K562 (cell line): ENCODE data around the gene ZNF787. TPM values are rescaled to one million over a fixed set of nuclear protein-coding genes. Genes with fewer than 3 reads are reported as not detected.

Experiments used
- ATAC-seq: fragments of 200-7000 bp; cut with Tn5 transposase; 3 replicates; pipeline ENCODE4 v1.9.1; 2020; ENCODE audit warnings: moderate library complexity
- BruUV-seq: library from RNA; stranded (reverse); fragments of 400-500 nt; replicated peaks from 2 replicates; lab custom pipeline; 2021; lab: Mats Ljungman, UMichigan
- CTCF ChIA-PET: fragments of 300-600 bp; formaldehyde crosslinking; extraction: SDS; loops from one replicate; lab custom pipeline; 2021; ENCODE audit warnings: low intra/inter-chr PET ratio; lab: Yijun Ruan, JAX
- POLR2A ChIA-PET: fragments of 300-600, 350-650 bp; sonication (Branson Sonifier 250); formaldehyde crosslinking; extraction: SDS; loops from one replicate; lab custom pipeline; 2021; ENCODE audit warnings: antibody characterized with exemption, inconsistent platforms; lab: Yijun Ruan, JAX
- DNase-seq, 4 experiments: peaks; one replicate each; pipeline versions ENCODE4 v3.0.0 to v3.0.0-alpha.2; 2011 to 2018; ENCODE audit warnings: low spot score in 3 of 4, mixed read lengths in 3 of 4; ENCODE audit errors: extremely low read depth in 1 of 4
- FAIRE-seq: peaks from 2 replicates; lab custom pipeline; 2011; peaks lifted over from hg19 to GRCh38; lab: Jason Lieb, UNC
- H2AFZ ChIP-seq: 2 replicates; pipeline ENCODE4 v1.6.0; 2011; ENCODE audit warnings: low read depth, low read length, control low read depth, inconsistent platforms
- H3K27ac ChIP-seq: fragments of 200-600 bp; 3 replicates; pipeline ENCODE4 v1.8.0; 2011; ENCODE audit warnings: low read depth, mild to moderate bottlenecking, control low read depth, inconsistent platforms, low read length, moderate library complexity, mixed read lengths; ENCODE audit errors: extremely low read depth
- H3K27me3 ChIP-seq, 2 experiments: fragments of 300-600 bp in 1 of 2; 2 replicates in 1 of 2; 3 replicates in 1 of 2; pipeline versions ENCODE4 v1.6.0 to v1.8.0; 2011; ENCODE audit warnings: inconsistent platforms in 2 of 2, low read length in 2 of 2, mild to moderate bottlenecking in 1 of 2, mixed read lengths in 1 of 2, moderate library complexity in 1 of 2; ENCODE audit not compliant: control insufficient read depth in 2 of 2, insufficient read depth in 2 of 2
- H3K36me3 ChIP-seq: fragments of 300-600 bp; 3 replicates; pipeline ENCODE4 v1.8.0; 2011; ENCODE audit warnings: mild to moderate bottlenecking, low read length, inconsistent platforms; ENCODE audit not compliant: control insufficient read depth, insufficient read depth
- H3K4me1 ChIP-seq, 2 experiments: fragments of 200-600 bp in 1 of 2; replicated peaks in 1 of 2; 2 replicates in 1 of 2; 3 replicates in 1 of 2; pipeline versions ENCODE4 v1.5.1 to v1.8.0; 2011; ENCODE audit warnings: inconsistent platforms in 2 of 2, low read length in 2 of 2, mild to moderate bottlenecking in 1 of 2, mixed read lengths in 1 of 2, moderate library complexity in 1 of 2; ENCODE audit not compliant: control insufficient read depth in 2 of 2, insufficient read depth in 2 of 2
- H3K4me2 ChIP-seq: 2 replicates; pipeline ENCODE4 v1.6.1; 2011; ENCODE audit warnings: low read length, control low read depth, inconsistent platforms, mixed read lengths; ENCODE audit not compliant: insufficient read depth
- H3K4me3 ChIP-seq: fragments of 200-600 bp; sonication (generic), shearing (Covaris generic); 2 replicates; pipeline ENCODE4 v1.5.1; 2016; ENCODE audit warnings: control low read depth, inconsistent platforms
- H3K79me2 ChIP-seq: fragments of 200-600 bp; 3 replicates; pipeline ENCODE4 v1.8.0; 2011; ENCODE audit warnings: low read length, inconsistent platforms; ENCODE audit not compliant: control insufficient read depth, insufficient read depth
- H3K9ac ChIP-seq, 2 experiments: 2 replicates each; pipeline versions ENCODE4 v1.6.0 to v1.6.1; 2011; ENCODE audit warnings: low read depth in 2 of 2, low read length in 2 of 2, control low read depth in 1 of 2, inconsistent platforms in 1 of 2, mild to moderate bottlenecking in 1 of 2, mixed read lengths in 1 of 2; ENCODE audit not compliant: insufficient read depth in 1 of 2
- H3K9me1 ChIP-seq: one replicate; pipeline ENCODE4 v1.6.0; 2011; ENCODE audit warnings: inconsistent platforms, mild to moderate bottlenecking, low read length, moderate library complexity; ENCODE audit not compliant: control insufficient read depth, insufficient read depth
- H3K9me3 ChIP-seq: replicated peaks from 2 replicates; pipeline ENCODE4 v1.5.1; 2011; ENCODE audit warnings: low read depth, low read length, inconsistent platforms; ENCODE audit not compliant: control insufficient read depth, insufficient read depth
- H4K20me1 ChIP-seq: replicated peaks from 2 replicates; pipeline ENCODE4 v1.6.1; 2011; ENCODE audit warnings: low read length, inconsistent platforms, mixed read lengths; ENCODE audit not compliant: control insufficient read depth, insufficient read depth
- BRD9 ChIP-seq: fragments of 450-650 bp; IDR thresholded peaks from 2 replicates; pipeline ENCODE4 v1.6.1; 2018; ENCODE audit warnings: low read depth; ENCODE audit not compliant: partially characterized antibody
- CBX5 ChIP-seq: IDR thresholded peaks from 2 replicates; pipeline ENCODE4 v1.6.1; 2014; ENCODE audit warnings: low read depth, borderline replicate concordance
- CREBBP ChIP-seq: IDR thresholded peaks from one replicate; pipeline ENCODE4 v1.6.1; 2012; ENCODE audit warnings: low read depth, mild to moderate bottlenecking, control low read depth, inconsistent platforms, low read length
- SMARCE1 ChIP-seq: fragments of 450-650 bp; IDR thresholded peaks from 2 replicates; pipeline ENCODE4 v1.7.1; 2016; ENCODE audit warnings: mild to moderate bottlenecking
- THRAP3 ChIP-seq: fragments of 450-650 bp; IDR thresholded peaks from 2 replicates; pipeline ENCODE4 v1.6.1; 2016; ENCODE audit warnings: mild to moderate bottlenecking, inconsistent platforms, borderline replicate concordance
- ZBTB17 ChIP-seq: fragments of 450-650 bp; formaldehyde crosslinking; IDR thresholded peaks from 2 replicates; pipeline ENCODE4 v1.4.0; 2020; ENCODE audit warnings: mild to moderate bottlenecking
- ZBTB8A ChIP-seq: fragments of 450-650 bp; IDR thresholded peaks from 2 replicates; pipeline ENCODE4 v1.6.1; 2018; ENCODE audit warnings: mild to moderate bottlenecking, moderate library complexity; ENCODE audit not compliant: partially characterized antibody
- ZFX ChIP-seq: sonication (generic); formaldehyde crosslinking; IDR thresholded peaks from 2 replicates; pipeline ENCODE4 v1.8.0; 2022; ENCODE audit warnings: mild to moderate bottlenecking, missing genetic modification reagents, moderate library complexity
- ZNF124 ChIP-seq: sonication (generic); formaldehyde crosslinking; IDR thresholded peaks from 2 replicates; pipeline ENCODE4 v1.8.1; 2022; ENCODE audit warnings: missing genetic modification reagents
- WGBS: fragments of 100-300 bp; shearing (Covaris generic); methylation state at CpG from one replicate; pipeline ENCODE4 v1.1.6; 2016; ENCODE audit warnings: low coverage, mixed read lengths; ENCODE audit not compliant: insufficient coverage; ENCODE audit errors: missing lambda C conversion rate; 5-methylcytosine and 5-hydroxymethylcytosine counted together
- in situ Hi-C: fragments of 300-500 bp; cut with MboI; formaldehyde crosslinking; loops from 4 replicates; pipeline ENCODE4 v1.15.0; 2018; ENCODE audit warnings: inconsistent platforms, mixed read lengths
- intact Hi-C: fragments of 100-400 bp; cut with micrococcal nuclease; formaldehyde crosslinking; loops from 2 replicates; pipeline ENCODE4 v1.14.2; 2022
- polyA plus RNA-seq, 8 experiments: library from polyadenylated mRNA; depleted of rRNA in 4 of 8; stranded (reverse) in 5 of 8; unstranded in 3 of 8; fragments of >200 nt; fragmentation: Nextera tagmentation in 2 of 8; fragmentation: Illumina TruSeq in 1 of 8; extraction: Ambion mirVana in 2 of 8; extraction: Trizol in 1 of 8; gene quantifications; 2 replicates each; pipeline versions ENCODE4 v1.2.1 to v1.2.3, GENCODE V29; 2011 to 2014; ENCODE audit warnings: inconsistent platforms in 1 of 8, missing spikeins in 1 of 8
- total RNA-seq, 7 experiments: library from RNA; depleted of rRNA in 6 of 7; stranded (reverse); fragments of >200 nt in 6 of 7; fragmentation: Illumina TruSeq in 2 of 7; extraction: Trizol in 2 of 7; gene quantifications; 2 replicates each; pipeline versions ENCODE4 v1.2.1 to v1.2.3, GENCODE V29; 2011 to 2021; ENCODE audit warnings: low replicate concordance in 1 of 7
- TF ChIP-seq, protein P1 (sequence below): fragments of 450-650 bp; IDR thresholded peaks from 2 replicates; pipeline ENCODE4 v1.6.1; 2017; ENCODE audit warnings: antibody characterized with exemption
- TF ChIP-seq, protein P2 (sequence below): fragments of 450-650 bp; formaldehyde crosslinking; conservative IDR thresholded peaks from 2 replicates; pipeline ENCODE4 v1.4.0; 2022; ENCODE audit warnings: mild to moderate bottlenecking, missing genetic modification characterization
- TF ChIP-seq, protein P3 (sequence below): fragments of 450-650 bp; conservative IDR thresholded peaks from 2 replicates; pipeline ENCODE4 v1.6.1; 2016; ENCODE audit warnings: missing genetic modification characterization, low read depth, mild to moderate bottlenecking, missing compliant biosample characterization, moderate library complexity

Gene ZNF787
- total and polyA plus RNA-seq, 9 of the 15 experiments (the other 6 are each of a cell fraction or from before 2014, with no cell fraction given), result 0.45 to 77.6 (median 7.3) TPM

DNA sequence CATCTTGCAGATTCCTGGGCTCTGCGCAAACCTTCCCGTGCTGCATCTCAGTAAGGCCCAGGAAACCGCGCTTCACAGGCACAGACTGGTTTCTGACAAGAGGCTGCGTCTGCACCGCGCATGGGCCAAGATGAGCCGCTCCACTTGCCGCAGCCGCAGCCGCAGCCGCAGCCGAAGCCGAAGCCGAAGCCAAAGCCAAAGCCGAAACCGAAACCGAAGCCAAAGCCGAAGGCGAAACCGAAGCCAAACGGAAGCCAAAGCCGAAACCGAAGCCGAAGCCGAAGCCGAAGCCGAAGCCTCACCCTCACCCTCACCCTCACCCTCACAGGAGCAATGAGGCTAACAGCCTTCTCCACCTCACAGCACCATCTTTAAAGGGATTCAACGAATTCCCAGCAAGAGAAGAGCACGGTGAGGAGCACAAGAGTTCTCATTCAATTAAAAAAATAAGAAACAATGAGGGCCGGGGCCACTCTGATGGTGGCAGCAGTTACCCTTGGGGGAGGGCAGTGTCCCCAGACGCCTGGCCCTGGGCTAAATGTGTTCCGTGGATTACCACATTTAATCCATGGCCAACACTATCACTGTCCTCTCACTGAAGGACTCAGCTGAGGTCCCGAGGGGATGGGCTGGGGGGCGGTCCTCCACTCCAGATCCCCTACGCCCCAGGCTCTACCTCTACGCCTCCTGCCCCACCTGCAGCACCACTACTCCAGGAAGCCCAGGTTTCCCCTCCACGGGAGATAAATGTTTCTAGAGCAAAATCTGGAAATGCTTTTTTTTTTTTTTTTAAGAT lies 29.1 kb downstream of the ZNF787 start:
- no peak overlapping the region for H3K4me2 ChIP-seq
- no peak for TF ChIP-seq THRAP3
- no peak for TF ChIP-seq ZBTB17 (CRISPR knock-in tag)
- no peak for TF ChIP-seq CBX5
- no peak for TF ChIP-seq CREBBP
- TF ChIP-seq ZFX (CRISPR knock-in tag), result no peak
- TF ChIP-seq ZNF124 (CRISPR knock-in tag), result no peak
- TF ChIP-seq, protein P1, sequence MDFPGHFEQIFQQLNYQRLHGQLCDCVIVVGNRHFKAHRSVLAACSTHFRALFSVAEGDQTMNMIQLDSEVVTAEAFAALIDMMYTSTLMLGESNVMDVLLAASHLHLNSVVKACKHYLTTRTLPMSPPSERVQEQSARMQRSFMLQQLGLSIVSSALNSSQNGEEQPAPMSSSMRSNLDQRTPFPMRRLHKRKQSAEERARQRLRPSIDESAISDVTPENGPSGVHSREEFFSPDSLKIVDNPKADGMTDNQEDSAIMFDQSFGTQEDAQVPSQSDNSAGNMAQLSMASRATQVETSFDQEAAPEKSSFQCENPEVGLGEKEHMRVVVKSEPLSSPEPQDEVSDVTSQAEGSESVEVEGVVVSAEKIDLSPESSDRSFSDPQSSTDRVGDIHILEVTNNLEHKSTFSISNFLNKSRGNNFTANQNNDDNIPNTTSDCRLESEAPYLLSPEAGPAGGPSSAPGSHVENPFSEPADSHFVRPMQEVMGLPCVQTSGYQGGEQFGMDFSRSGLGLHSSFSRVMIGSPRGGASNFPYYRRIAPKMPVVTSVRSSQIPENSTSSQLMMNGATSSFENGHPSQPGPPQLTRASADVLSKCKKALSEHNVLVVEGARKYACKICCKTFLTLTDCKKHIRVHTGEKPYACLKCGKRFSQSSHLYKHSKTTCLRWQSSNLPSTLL, result no peak
- TF ChIP-seq, protein P2, sequence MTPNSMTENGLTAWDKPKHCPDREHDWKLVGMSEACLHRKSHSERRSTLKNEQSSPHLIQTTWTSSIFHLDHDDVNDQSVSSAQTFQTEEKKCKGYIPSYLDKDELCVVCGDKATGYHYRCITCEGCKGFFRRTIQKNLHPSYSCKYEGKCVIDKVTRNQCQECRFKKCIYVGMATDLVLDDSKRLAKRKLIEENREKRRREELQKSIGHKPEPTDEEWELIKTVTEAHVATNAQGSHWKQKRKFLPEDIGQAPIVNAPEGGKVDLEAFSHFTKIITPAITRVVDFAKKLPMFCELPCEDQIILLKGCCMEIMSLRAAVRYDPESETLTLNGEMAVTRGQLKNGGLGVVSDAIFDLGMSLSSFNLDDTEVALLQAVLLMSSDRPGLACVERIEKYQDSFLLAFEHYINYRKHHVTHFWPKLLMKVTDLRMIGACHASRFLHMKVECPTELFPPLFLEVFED (CRISPR knock-in tag), result no peak
- no peak for TF ChIP-seq BRD9
- TF ChIP-seq ZBTB8A, result no peak
- TF ChIP-seq SMARCE1, result no peak
- TF ChIP-seq, protein P3, sequence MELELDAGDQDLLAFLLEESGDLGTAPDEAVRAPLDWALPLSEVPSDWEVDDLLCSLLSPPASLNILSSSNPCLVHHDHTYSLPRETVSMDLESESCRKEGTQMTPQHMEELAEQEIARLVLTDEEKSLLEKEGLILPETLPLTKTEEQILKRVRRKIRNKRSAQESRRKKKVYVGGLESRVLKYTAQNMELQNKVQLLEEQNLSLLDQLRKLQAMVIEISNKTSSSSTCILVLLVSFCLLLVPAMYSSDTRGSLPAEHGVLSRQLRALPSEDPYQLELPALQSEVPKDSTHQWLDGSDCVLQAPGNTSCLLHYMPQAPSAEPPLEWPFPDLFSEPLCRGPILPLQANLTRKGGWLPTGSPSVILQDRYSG (tag), result no peak

More for the DNA sequence above, 29.1 kb downstream of the ZNF787 start:
- in situ Hi-C loops (no loop called here), intact Hi-C loops (no loop called here)
- H3K4me3 ChIP-seq, result no peak overlapping the region
- no peaks in the 10 kb centered on the region for H4K20me1 ChIP-seq
- no peak overlapping the region for H2AFZ ChIP-seq
- no TSS peak for BruUV-seq
- ATAC-seq, result no peak
- peaks cover 68% of the 10 kb centered on the region; the same call in 2 of the 3 replicates for H3K36me3 ChIP-seq
- H3K79me2 ChIP-seq, result peaks cover 57% of the 10 kb centered on the region
- H3K9me3 ChIP-seq, result peaks cover 15% of the 10 kb centered on the region
- peaks cover 0 to 4% of the 10 kb centered on the region in 2 experiments; a peak in 1 of 5 replicates for H3K4me1 ChIP-seq
- no peak for FAIRE-seq
- no peak overlapping the region for H3K27ac ChIP-seq
- H3K9ac ChIP-seq, result no peak overlapping the region
- H3K9me1 ChIP-seq, result no peaks in the 10 kb centered on the region
- no peaks in the 10 kb centered on the region for H3K27me3 ChIP-seq
- CTCF ChIA-PET, result no interaction called here
- POLR2A ChIA-PET, result interaction anchor here (0.6 kb wide), 1 partner anchor 445 kb away, joined by 4 read pairs; no protein-coding TSS in a partner anchor
- no peak for DNase-seq
- 92% methylated on average over 22 of the region's 38 CpGs for WGBS
